ENCODE measurements around the gene ARL8B.

ARL8B gene

DNA sequence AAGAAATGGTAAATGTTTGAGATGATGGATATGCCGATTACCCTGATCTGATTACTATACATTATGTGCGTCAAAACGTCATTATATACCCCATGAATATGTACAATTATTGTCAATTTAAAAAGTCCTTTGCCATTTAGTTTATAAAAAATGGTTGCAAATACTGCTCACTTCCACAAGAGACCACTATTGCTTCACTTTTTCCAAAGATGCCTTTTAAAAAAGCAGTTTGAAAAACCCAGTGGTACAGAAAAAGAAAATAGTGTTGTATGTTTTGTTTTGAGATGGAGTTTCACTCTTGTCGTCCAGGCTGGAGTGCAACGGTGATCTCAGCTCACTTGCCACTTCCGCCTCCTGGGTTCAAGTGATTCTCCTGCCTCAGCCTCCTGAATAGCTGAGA lies 104.7 kb downstream of the ARL8B start:
- H3K79me2 ChIP-seq (ENCODE audit: control insufficient read depth, insufficient read depth, low read length, unreplicated experiment), result no peaks in the 10 kb centered on the region
- H3K4me3 ChIP-seq (ENCODE audit: low read depth, low read length), result no peak overlapping the region
- no peaks in the 10 kb centered on the region for H3K36me3 ChIP-seq (ENCODE audit: insufficient read depth, low read length)
- H2AFZ ChIP-seq (ENCODE audit: low read length, unreplicated experiment), result no peak overlapping the region
- H3K27me3 ChIP-seq (ENCODE audit: insufficient read depth, low read length), result peaks cover 35% of the 10 kb centered on the region
- H3K27ac ChIP-seq (ENCODE audit: low read depth, low read length), result no peak overlapping the region
- peaks cover 6% of the 10 kb centered on the region for H3K4me1 ChIP-seq (ENCODE audit: control insufficient read depth, insufficient read depth, low read length, unreplicated experiment)

DNA sequence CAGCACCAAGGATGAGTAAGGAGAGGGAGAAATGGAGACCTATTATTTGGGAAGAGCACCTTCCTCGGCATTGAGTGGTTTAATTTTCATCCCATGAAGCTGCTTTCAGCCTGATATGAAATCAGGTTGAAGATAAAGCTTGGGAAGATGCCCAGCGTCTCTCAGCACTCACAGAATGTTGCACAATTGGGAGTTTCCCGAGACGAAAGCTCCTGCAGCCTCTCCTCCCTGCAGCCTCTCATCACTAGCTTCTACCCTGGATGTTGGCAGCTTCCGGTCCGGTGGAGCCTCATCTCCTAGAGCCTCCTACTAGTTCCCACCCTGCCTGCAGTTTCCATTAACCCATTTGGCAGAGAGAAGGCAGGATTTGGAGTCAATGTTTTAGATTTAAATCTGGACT lies 105.7 kb downstream of the ARL8B start:
- no peak overlapping the region for H3K4me3 ChIP-seq (ENCODE audit: low read depth, low read length)
- H3K79me2 ChIP-seq (ENCODE audit: control insufficient read depth, insufficient read depth, low read length, unreplicated experiment), result no peaks in the 10 kb centered on the region
- H3K4me1 ChIP-seq (ENCODE audit: control insufficient read depth, insufficient read depth, low read length, unreplicated experiment), result peaks cover 6% of the 10 kb centered on the region
- H2AFZ ChIP-seq (ENCODE audit: low read length, unreplicated experiment), result no peak overlapping the region
- no peak overlapping the region for H3K27ac ChIP-seq (ENCODE audit: low read depth, low read length)
- peaks cover 46% of the 10 kb centered on the region for H3K27me3 ChIP-seq (ENCODE audit: insufficient read depth, low read length)
- H3K36me3 ChIP-seq (ENCODE audit: insufficient read depth, low read length), result no peaks in the 10 kb centered on the region

DNA sequence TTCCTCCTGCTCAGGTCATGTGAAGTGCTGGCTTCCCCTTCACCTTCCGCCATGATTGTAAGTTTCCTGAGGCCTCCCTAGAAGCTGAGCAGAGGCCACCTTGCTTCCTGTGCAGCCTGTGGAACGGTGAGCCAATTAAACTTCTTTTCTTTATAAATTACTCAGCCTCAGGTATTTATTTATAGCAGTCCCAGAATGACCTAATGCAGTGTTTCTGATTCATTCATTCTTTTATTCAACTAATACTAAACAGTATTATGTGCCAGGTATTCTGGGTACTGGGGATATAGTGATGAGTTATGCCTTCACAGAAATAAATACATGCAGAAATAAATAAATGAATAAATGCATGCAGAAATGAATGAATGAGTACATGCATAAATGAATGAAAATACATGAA lies 107.3 kb downstream of the ARL8B start:
- Histone ChIP-seq H3K27me3 (ENCODE audit: insufficient read depth, low read length) (peaks cover 49% of the 10 kb centered on the region), H3K79me2 (ENCODE audit: control insufficient read depth, insufficient read depth, low read length, unreplicated experiment) (no peaks in the 10 kb centered on the region), H2AFZ (ENCODE audit: low read length, unreplicated experiment) (no peak overlapping the region), H3K4me1 (ENCODE audit: control insufficient read depth, insufficient read depth, low read length, unreplicated experiment) (peaks cover 6% of the 10 kb centered on the region), H3K36me3 (ENCODE audit: insufficient read depth, low read length) (no peaks in the 10 kb centered on the region), H3K4me3 (ENCODE audit: low read depth, low read length) (no peak overlapping the region), H3K27ac (ENCODE audit: low read depth, low read length) (no peak overlapping the region)

Measured in ACC112 (cell line).